ENCODE results near the gene GAL3ST3. TPM values are rescaled to one million over a fixed set of nuclear protein-coding genes. Genes with fewer than 3 reads are reported as not detected.
A peak's percentile ranks its signal among the peaks of the same experiment; 100 is the strongest.

Gene GAL3ST3
- total and polyA plus RNA-seq, 2 experiments from 2014 or later = 0.80 to 1.1 TPM

GRCh38 chr11:66022401-66023185 is 26.4 kb downstream of the GAL3ST3 start:
- peak overlapping the region; percentile 40 for H2AFZ ChIP-seq
- H3K36me3 ChIP-seq (replicated peaks; ENCODE audit: insufficient read depth, low read depth) = no peaks in the 10 kb centered on the region
- H4K20me1 ChIP-seq (ENCODE audit: insufficient read depth, poor library complexity, severe bottlenecking) = no peaks in the 10 kb centered on the region
- no peaks in the 10 kb centered on the region for H3K79me2 ChIP-seq
- no peaks in the 10 kb centered on the region for H3K27me3 ChIP-seq
- H3K4me2 ChIP-seq = peak overlapping the region; percentile 82
- DNase-seq (ENCODE audit: low spot score) = peak; percentile 81
- H3K9me3 ChIP-seq (ENCODE audit: low read depth) = no peaks in the 10 kb centered on the region
- H3K27ac ChIP-seq = no peak overlapping the region
- no peaks in the 10 kb centered on the region for H3K4me1 ChIP-seq (ENCODE audit: insufficient read depth)
- TF ChIP-seq EZH2 (IDR thresholded peaks at IDR 0.05; ENCODE audit: borderline replicate concordance) = no peak
- no peak for TF ChIP-seq EZH2phosphoT487 (IDR thresholded peaks at IDR 0.05; ENCODE audit: low read depth, severe bottlenecking, unreplicated experiment)
- TF ChIP-seq, protein P1, sequence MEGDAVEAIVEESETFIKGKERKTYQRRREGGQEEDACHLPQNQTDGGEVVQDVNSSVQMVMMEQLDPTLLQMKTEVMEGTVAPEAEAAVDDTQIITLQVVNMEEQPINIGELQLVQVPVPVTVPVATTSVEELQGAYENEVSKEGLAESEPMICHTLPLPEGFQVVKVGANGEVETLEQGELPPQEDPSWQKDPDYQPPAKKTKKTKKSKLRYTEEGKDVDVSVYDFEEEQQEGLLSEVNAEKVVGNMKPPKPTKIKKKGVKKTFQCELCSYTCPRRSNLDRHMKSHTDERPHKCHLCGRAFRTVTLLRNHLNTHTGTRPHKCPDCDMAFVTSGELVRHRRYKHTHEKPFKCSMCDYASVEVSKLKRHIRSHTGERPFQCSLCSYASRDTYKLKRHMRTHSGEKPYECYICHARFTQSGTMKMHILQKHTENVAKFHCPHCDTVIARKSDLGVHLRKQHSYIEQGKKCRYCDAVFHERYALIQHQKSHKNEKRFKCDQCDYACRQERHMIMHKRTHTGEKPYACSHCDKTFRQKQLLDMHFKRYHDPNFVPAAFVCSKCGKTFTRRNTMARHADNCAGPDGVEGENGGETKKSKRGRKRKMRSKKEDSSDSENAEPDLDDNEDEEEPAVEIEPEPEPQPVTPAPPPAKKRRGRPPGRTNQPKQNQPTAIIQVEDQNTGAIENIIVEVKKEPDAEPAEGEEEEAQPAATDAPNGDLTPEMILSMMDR (IDR thresholded peaks at IDR 0.05; ENCODE audit: poor library complexity) = peak; percentile 83
- no peaks in the 10 kb centered on the region for H3K9me2 ChIP-seq (replicated peaks; ENCODE audit: insufficient read depth)
- 28% methylated on average over 45 of the region's 46 CpGs for WGBS (ENCODE audit: low lambda C conversion rate, missing lambda C conversion rate)
- H3K4me3 ChIP-seq = no peak overlapping the region

- Histone ChIP-seq H3K27me3 (no peaks in the 10 kb centered on the region), H3K4me3 (no peak overlapping the region), H3K36me3 (replicated peaks; ENCODE audit: insufficient read depth, low read depth) (no peaks in the 10 kb centered on the region), H3K4me1 (ENCODE audit: insufficient read depth) (no peaks in the 10 kb centered on the region), H2AFZ (no peak overlapping the region), H3K4me2 (no peak overlapping the region), H3K27ac (no peak overlapping the region), H3K9me3 (ENCODE audit: low read depth) (no peaks in the 10 kb centered on the region), H3K79me2 (no peaks in the 10 kb centered on the region), H3K9me2 (replicated peaks; ENCODE audit: insufficient read depth) (no peaks in the 10 kb centered on the region), H4K20me1 (ENCODE audit: insufficient read depth, poor library complexity, severe bottlenecking) (no peaks in the 10 kb centered on the region)
- 85% methylated on average over 23 of the region's 25 CpGs for WGBS (ENCODE audit: low lambda C conversion rate, missing lambda C conversion rate)
- no peak for DNase-seq (ENCODE audit: low spot score)
- TF ChIP-seq EZH2 (IDR thresholded peaks at IDR 0.05; ENCODE audit: borderline replicate concordance) (no peak), EZH2phosphoT487 (IDR thresholded peaks at IDR 0.05; ENCODE audit: low read depth, severe bottlenecking, unreplicated experiment) (no peak)
- TF ChIP-seq, protein P1 (IDR thresholded peaks at IDR 0.05; ENCODE audit: poor library complexity) = no peak
Measured at GRCh38 chr11:66020618-66021357, 28.2 kb downstream of the GAL3ST3 start.

DNA sequence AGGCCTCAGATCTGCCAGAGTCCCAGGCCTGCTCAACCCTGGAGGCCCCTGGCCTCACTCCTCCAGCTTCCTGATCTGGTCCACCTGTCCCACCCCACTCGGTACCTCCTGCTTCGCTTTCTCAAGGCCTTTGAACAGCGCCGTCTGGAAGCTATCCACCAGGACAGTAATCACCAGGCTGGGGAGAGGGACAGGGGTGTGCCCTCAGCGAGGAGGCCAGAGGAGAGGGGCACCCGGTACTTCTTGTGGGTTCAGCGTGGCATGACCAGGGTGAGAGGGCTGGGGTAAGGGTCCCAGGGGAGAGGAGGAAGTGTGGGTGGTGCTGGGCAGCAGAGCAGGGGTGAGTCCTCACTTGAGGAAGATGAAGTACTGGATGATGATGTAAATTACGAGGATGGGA is 28.7 kb downstream of the GAL3ST3 start:
- 81% methylated on average over 7 of the region's 8 CpGs for WGBS (ENCODE audit: low lambda C conversion rate, missing lambda C conversion rate)
- DNase-seq (ENCODE audit: low spot score) = no peak
- no peaks in the 10 kb centered on the region for H3K9me2 ChIP-seq (replicated peaks; ENCODE audit: insufficient read depth)
- H3K27ac ChIP-seq = no peak overlapping the region
- H3K79me2 ChIP-seq = no peaks in the 10 kb centered on the region
- no peak overlapping the region for H3K4me3 ChIP-seq
- no peaks in the 10 kb centered on the region for H4K20me1 ChIP-seq (ENCODE audit: insufficient read depth, poor library complexity, severe bottlenecking)
- no peaks in the 10 kb centered on the region for H3K4me1 ChIP-seq (ENCODE audit: insufficient read depth)
- H2AFZ ChIP-seq = no peak overlapping the region
- H3K36me3 ChIP-seq (replicated peaks; ENCODE audit: insufficient read depth, low read depth) = no peaks in the 10 kb centered on the region
- no peak for TF ChIP-seq EZH2 (IDR thresholded peaks at IDR 0.05; ENCODE audit: borderline replicate concordance)
- TF ChIP-seq EZH2phosphoT487 (IDR thresholded peaks at IDR 0.05; ENCODE audit: low read depth, severe bottlenecking, unreplicated experiment) = no peak
- TF ChIP-seq, protein P1 (IDR thresholded peaks at IDR 0.05; ENCODE audit: poor library complexity) = no peak
- H3K9me3 ChIP-seq (ENCODE audit: low read depth) = no peaks in the 10 kb centered on the region
- no peaks in the 10 kb centered on the region for H3K27me3 ChIP-seq
- no peak overlapping the region for H3K4me2 ChIP-seq
